Measurements from ENCODE around the gene ZNF32. TPM values are rescaled to one million over a fixed set of nuclear protein-coding genes. Genes with fewer than 3 reads are reported as not detected.
A peak's percentile ranks its signal among the peaks of the same experiment; 100 is the strongest.

ZNF32 gene
- 40.2 and 65.3 TPM in 2 replicates for total RNA-seq (ENCODE audit: low replicate concordance)

GRCh38 chr10:43648398-43649184 lies at the start of gene ZNF32:
Gene ZNF32, minus strand, starts transcription at chr10:43648881. Its CDS starts 2,748 bp downstream, at chr10:43646133.
- DNase-seq (ENCODE audit: low read depth), result peak; percentile 81
- H3K4me3 ChIP-seq (ENCODE audit: low read depth, low read length), result peak within 1 kb of the TSS; percentile 73
- no peak for TF ChIP-seq CTCF (IDR thresholded peaks at IDR 0.05; ENCODE audit: insufficient read depth, low read length)

- no peak for TF ChIP-seq CTCF (IDR thresholded peaks at IDR 0.05; ENCODE audit: insufficient read depth, low read length)
- DNase-seq (ENCODE audit: low read depth), result no peak
Measured at GRCh38 chr10:43698156-43698555, 49.5 kb upstream of the ZNF32 start.

GRCh38 chr10:43696909-43697483 lies 48.3 kb upstream of the ZNF32 start:
- no peak for DNase-seq (ENCODE audit: low read depth)
- no peak for TF ChIP-seq CTCF (IDR thresholded peaks at IDR 0.05; ENCODE audit: insufficient read depth, low read length)

More at GRCh38 chr10:43698156-43698555, 49.5 kb upstream of the ZNF32 start:
- H3K4me3 ChIP-seq (ENCODE audit: low read depth, low read length), result no peak overlapping the region

GRCh38 chr10:43695730-43696129 lies 47.0 kb upstream of the ZNF32 start:
- DNase-seq (ENCODE audit: low read depth), result no peak
- H3K4me3 ChIP-seq (ENCODE audit: low read depth, low read length), result no peak overlapping the region
- no peak for TF ChIP-seq CTCF (IDR thresholded peaks at IDR 0.05; ENCODE audit: insufficient read depth, low read length)

More at GRCh38 chr10:43696909-43697483, 48.3 kb upstream of the ZNF32 start:
- no peak overlapping the region for H3K4me3 ChIP-seq (ENCODE audit: low read depth, low read length)

- no peak for DNase-seq (ENCODE audit: low read depth)
- no peak overlapping the region for H3K4me3 ChIP-seq (ENCODE audit: low read depth, low read length)
- TF ChIP-seq CTCF (IDR thresholded peaks at IDR 0.05; ENCODE audit: insufficient read depth, low read length), result no peak
Measured at GRCh38 chr10:43695321-43695720, 46.6 kb upstream of the ZNF32 start.

GRCh38 chr10:43694526-43694925 lies 45.8 kb upstream of the ZNF32 start:
- TF ChIP-seq CTCF (IDR thresholded peaks at IDR 0.05; ENCODE audit: insufficient read depth, low read length), result no peak
- DNase-seq (ENCODE audit: low read depth), result no peak
- H3K4me3 ChIP-seq (ENCODE audit: low read depth, low read length), result no peak overlapping the region
